Natural killer cell (primary cell): ENCODE measurements around the gene MIP. TPM values are rescaled to one million over a fixed set of nuclear protein-coding genes. Genes with fewer than 3 reads are reported as not detected.

Experiments used
- ATAC-seq, 3 donors: fragments of 150-1000 bp in 2 of 3; fragments of 200-7000 bp in 1 of 3; cut with Tn5 transposase; 1 replicate in 1 of 3; 2 replicates in 2 of 3; pipeline ENCODE4 v1.10.0; 2021; ENCODE audit warnings: mild to moderate bottlenecking in 2 of 3, moderate library complexity in 2 of 3
- DNase-seq, 2 donors: peaks; one replicate each; pipeline versions ENCODE4 v3.0.0 to v3.0.0-alpha.2; 2013 to 2021; ENCODE audit warnings: mixed read lengths in 1 of 2
- H3K27ac ChIP-seq: one replicate; pipeline ENCODE4 v1.5.1; 2013; ENCODE audit warnings: mild to moderate bottlenecking, low read length
- H3K27me3 ChIP-seq: one replicate; pipeline ENCODE4 v1.6.1; 2013; ENCODE audit warnings: low read length; ENCODE audit not compliant: control insufficient read depth, insufficient read depth
- H3K36me3 ChIP-seq: one replicate; pipeline ENCODE4 v1.6.1; 2013; ENCODE audit warnings: low read length; ENCODE audit not compliant: control insufficient read depth, insufficient read depth
- H3K4me1 ChIP-seq: one replicate; pipeline ENCODE4 v1.6.1; 2013; ENCODE audit warnings: low read length; ENCODE audit not compliant: control insufficient read depth, insufficient read depth
- H3K4me3 ChIP-seq: one replicate; pipeline ENCODE4 v1.5.1; 2013; ENCODE audit warnings: low read length
- H3K9me3 ChIP-seq: one replicate; pipeline ENCODE4 v1.6.1; 2013; ENCODE audit warnings: low read length; ENCODE audit not compliant: control insufficient read depth, insufficient read depth
- H3K27ac Mint-ChIP-seq, 2 donors: one replicate each; pipeline ENCODE4 v1.8.0; 2022; ENCODE audit warnings: mild to moderate bottlenecking in 2 of 2, mixed read lengths in 2 of 2, moderate library complexity in 1 of 2
- H3K27me3 Mint-ChIP-seq, 2 donors: one replicate each; pipeline ENCODE4 v1.8.0; 2022; ENCODE audit warnings: low read depth in 2 of 2, mixed read lengths in 2 of 2
- H3K36me3 Mint-ChIP-seq: one replicate; pipeline ENCODE4 v1.8.0; 2022; ENCODE audit warnings: mixed read lengths
- H3K4me1 Mint-ChIP-seq, 2 donors: one replicate each; pipeline ENCODE4 v1.8.0; 2022; ENCODE audit warnings: mixed read lengths in 2 of 2
- H3K4me3 Mint-ChIP-seq: one replicate; pipeline ENCODE4 v1.8.0; 2022; ENCODE audit warnings: mild to moderate bottlenecking, moderate library complexity, mixed read lengths
- H3K9me3 Mint-ChIP-seq, 2 donors: one replicate each; pipeline ENCODE4 v1.8.0; 2022; ENCODE audit warnings: mixed read lengths in 2 of 2
- CTCF ChIP-seq: fragments of 200-600 bp; IDR thresholded peaks from one replicate; pipeline ENCODE4 v1.8.0; 2022; ENCODE audit warnings: antibody characterized with exemption
- WGBS: methylation state at CpG from one replicate; pipeline ENCODE4 v1.1.7; 2013; ENCODE audit warnings: missing lambda C conversion rate; ENCODE audit not compliant: insufficient coverage; 5-methylcytosine and 5-hydroxymethylcytosine counted together
- intact Hi-C: fragments of 100-400 bp; cut with micrococcal nuclease; formaldehyde crosslinking; loops from one replicate; pipeline ENCODE4 v1.14.2; 2022
- total RNA-seq, 4 donors: library from RNA; stranded (reverse); fragments of 120-200 nt in 1 of 4; gene quantifications; one replicate each; pipeline versions ENCODE4 v1.2.3 to v1.2.4, GENCODE V29; 2013 to 2022

The MIP gene
- total RNA-seq, 3 donors from 2014 or later (not counting 1 experiment from before 2014, with no cell fraction given) = not detected

- Mint-ChIP-seq H3K27ac (no peak overlapping the region), H3K27me3 (no peaks in the 10 kb centered on the region), H3K4me1 (peaks cover 0 to 5% of the 10 kb centered on the region in 2 donors), H3K9me3 (no peaks in the 10 kb centered on the region), H3K36me3 (no peaks in the 10 kb centered on the region), H3K4me3 (no peak overlapping the region)
- Histone ChIP-seq H3K27ac (no peak overlapping the region), H3K9me3 (no peaks in the 10 kb centered on the region), H3K27me3 (no peaks in the 10 kb centered on the region), H3K4me3 (no peak overlapping the region), H3K36me3 (no peaks in the 10 kb centered on the region), H3K4me1 (no peaks in the 10 kb centered on the region)
- intact Hi-C loops = no loop called here
- 96% methylated on average over 1 of the region's 1 CpG for WGBS
- ATAC-seq = no peak
- no peak for DNase-seq
- TF ChIP-seq CTCF = no peak
These were observed 22.5 kb upstream of the MIP start for GRCh38 chr12:56476972-56477432.

- no peak for DNase-seq
- H3K36me3 Mint-ChIP-seq = no peaks in the 10 kb centered on the region
- WGBS = 99% methylated on average over 6 of the region's 6 CpGs
- H3K27ac Mint-ChIP-seq = no peak overlapping the region
- Histone ChIP-seq H3K27me3 (no peaks in the 10 kb centered on the region), H3K9me3 (no peaks in the 10 kb centered on the region), H3K36me3 (no peaks in the 10 kb centered on the region), H3K27ac (no peak overlapping the region), H3K4me1 (no peaks in the 10 kb centered on the region), H3K4me3 (no peak overlapping the region)
- intact Hi-C loops = no loop called here
- no peaks in the 10 kb centered on the region for H3K27me3 Mint-ChIP-seq
- TF ChIP-seq CTCF = no peak
- no peak for ATAC-seq
- H3K9me3 Mint-ChIP-seq = no peaks in the 10 kb centered on the region
- H3K4me3 Mint-ChIP-seq = no peak overlapping the region
- H3K4me1 Mint-ChIP-seq = peaks cover 0 to 5% of the 10 kb centered on the region in 2 donors
These were observed 21.7 kb upstream of the MIP start for GRCh38 chr12:56476143-56476542.

- H3K9me3 Mint-ChIP-seq = no peaks in the 10 kb centered on the region
- H3K4me1 ChIP-seq = peaks cover 3% of the 10 kb centered on the region
- H3K27me3 ChIP-seq = no peaks in the 10 kb centered on the region
- DNase-seq (no peak), ATAC-seq (no peak)
- WGBS = 96% methylated on average over 9 of the region's 9 CpGs
- no peaks in the 10 kb centered on the region for H3K27me3 Mint-ChIP-seq
- no peak for TF ChIP-seq CTCF
- no peaks in the 10 kb centered on the region for H3K36me3 Mint-ChIP-seq
- H3K27ac Mint-ChIP-seq = no peak overlapping the region
- peaks cover 7% of the 10 kb centered on the region in 2 donors for H3K4me1 Mint-ChIP-seq
- H3K36me3 ChIP-seq = no peaks in the 10 kb centered on the region
- H3K27ac ChIP-seq = no peak overlapping the region
- H3K4me3 ChIP-seq = no peak overlapping the region
- intact Hi-C loops = no loop called here
- no peaks in the 10 kb centered on the region for H3K9me3 ChIP-seq
- no peak overlapping the region for H3K4me3 Mint-ChIP-seq
These were observed 19.9 kb upstream of the MIP start for GRCh38 chr12:56474389-56474788.
